B cell (primary cell): ENCODE measurements around the gene COL25A1.

Experiments
- CTCF ChIP-seq: fragments of 200-600 bp; IDR thresholded peaks from one replicate; pipeline ENCODE4 v1.8.0; 2022; ENCODE audit warnings: antibody characterized with exemption, mild to moderate bottlenecking
- EZH2 ChIP-seq: IDR thresholded peaks from 2 replicates; pipeline ENCODE4 v1.6.1; 2012; ENCODE audit warnings: borderline replicate concordance, low read depth, mild to moderate bottlenecking, moderate library complexity, low read length; ENCODE audit not compliant: insufficient read depth, poor library complexity, severe bottlenecking

- TF ChIP-seq CTCF (no peak), EZH2 (no peak)
Observed at GRCh38 chr4:108796173-108796572, 506.3 kb downstream of the COL25A1 start.
